ENCODE results near the gene ACOT8.

Gene ACOT8

DNA sequence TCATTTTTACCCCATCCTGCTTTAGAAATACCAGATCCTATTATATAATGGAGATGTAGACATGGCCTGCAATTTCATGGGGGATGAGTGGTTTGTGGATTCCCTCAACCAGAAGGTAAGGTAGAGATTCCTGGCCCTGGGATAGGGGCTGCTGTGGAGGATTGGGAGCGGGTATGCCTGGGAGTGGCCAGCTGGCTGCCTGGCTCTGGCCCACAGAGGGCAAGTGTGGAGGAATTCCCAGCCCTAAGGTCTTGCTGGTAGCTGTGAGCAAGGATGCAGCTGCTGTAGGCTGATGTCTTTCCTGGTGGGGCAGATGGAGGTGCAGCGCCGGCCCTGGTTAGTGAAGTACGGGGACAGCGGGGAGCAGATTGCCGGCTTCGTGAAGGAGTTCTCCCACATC is 40.5 kb upstream of the ACOT8 start:
- no peak for DNase-seq (ENCODE audit: extremely low read depth, low read depth)
- TF ChIP-seq, protein P1, sequence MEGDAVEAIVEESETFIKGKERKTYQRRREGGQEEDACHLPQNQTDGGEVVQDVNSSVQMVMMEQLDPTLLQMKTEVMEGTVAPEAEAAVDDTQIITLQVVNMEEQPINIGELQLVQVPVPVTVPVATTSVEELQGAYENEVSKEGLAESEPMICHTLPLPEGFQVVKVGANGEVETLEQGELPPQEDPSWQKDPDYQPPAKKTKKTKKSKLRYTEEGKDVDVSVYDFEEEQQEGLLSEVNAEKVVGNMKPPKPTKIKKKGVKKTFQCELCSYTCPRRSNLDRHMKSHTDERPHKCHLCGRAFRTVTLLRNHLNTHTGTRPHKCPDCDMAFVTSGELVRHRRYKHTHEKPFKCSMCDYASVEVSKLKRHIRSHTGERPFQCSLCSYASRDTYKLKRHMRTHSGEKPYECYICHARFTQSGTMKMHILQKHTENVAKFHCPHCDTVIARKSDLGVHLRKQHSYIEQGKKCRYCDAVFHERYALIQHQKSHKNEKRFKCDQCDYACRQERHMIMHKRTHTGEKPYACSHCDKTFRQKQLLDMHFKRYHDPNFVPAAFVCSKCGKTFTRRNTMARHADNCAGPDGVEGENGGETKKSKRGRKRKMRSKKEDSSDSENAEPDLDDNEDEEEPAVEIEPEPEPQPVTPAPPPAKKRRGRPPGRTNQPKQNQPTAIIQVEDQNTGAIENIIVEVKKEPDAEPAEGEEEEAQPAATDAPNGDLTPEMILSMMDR (IDR thresholded peaks at IDR 0.05; ENCODE audit: low read depth, low read length) = no peak

DNA sequence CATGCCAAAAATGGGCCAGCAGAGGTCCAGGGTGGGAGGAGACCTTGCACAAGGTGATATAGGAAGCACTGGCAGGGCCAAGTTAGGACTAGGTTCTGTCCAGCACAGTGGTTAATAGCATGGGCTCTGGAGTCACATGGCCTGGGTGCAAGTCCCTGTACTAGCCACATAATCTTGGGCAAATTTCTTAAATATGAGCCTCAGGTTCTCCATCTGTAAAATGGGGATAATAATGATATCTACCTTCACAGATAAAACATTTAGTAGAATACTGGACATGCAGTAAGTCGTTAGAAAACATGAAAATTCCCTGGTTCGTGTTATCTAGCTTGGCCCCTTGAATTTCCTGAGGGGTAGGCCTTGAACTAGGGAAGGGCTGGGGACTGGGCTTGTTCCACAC is 40.1 kb upstream of the ACOT8 start:
- TF ChIP-seq, protein P1 (IDR thresholded peaks at IDR 0.05; ENCODE audit: low read depth, low read length) = no peak
- DNase-seq (ENCODE audit: extremely low read depth, low read depth) = no peak

DNA sequence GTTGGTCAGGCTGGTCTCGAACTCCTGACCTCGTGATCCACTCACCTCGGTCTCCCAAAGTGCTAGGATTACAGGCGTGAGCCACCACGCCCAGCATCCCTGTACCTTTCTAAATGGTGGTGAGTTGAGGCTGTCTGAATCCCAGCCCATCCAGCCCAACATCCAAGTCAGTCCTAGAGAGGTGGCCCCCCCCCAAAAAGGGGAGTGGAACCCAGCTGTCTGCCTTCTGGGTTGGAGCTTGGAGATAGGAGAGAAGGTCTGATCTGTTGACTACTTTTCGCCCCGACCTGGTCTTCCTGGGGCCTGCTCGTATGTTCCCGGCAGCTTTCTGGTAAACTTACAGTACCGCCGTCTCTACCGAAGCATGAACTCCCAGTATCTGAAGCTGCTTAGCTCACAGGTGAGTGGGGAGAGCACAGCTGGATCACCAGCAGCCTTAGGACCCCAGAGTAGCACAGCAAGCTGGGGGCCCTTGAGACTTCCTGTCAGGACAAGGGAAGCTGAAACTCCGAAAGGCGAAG is 39.5 kb upstream of the ACOT8 start:
- TF ChIP-seq, protein P1 (IDR thresholded peaks at IDR 0.05; ENCODE audit: low read depth, low read length) = no peak
- DNase-seq (ENCODE audit: extremely low read depth, low read depth) = no peak

DNA sequence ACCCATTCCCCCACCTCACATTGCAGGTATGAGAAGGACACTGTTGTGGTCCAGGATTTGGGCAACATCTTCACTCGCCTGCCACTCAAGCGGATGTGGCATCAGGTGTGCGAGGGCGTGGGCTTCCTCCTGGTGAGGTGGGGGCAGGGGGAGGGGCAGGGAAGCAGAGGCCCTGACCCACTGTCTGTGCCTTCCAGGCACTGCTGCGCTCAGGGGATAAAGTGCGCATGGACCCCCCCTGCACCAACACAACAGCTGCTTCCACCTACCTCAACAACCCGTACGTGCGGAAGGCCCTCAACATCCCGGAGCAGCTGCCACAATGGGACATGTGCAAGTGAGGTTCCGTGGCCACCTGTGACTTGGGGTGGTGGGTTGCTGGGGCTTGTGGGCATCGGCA is 37.6 kb upstream of the ACOT8 start:
- TF ChIP-seq, protein P1 (IDR thresholded peaks at IDR 0.05; ENCODE audit: low read depth, low read length) = no peak
- no peak for DNase-seq (ENCODE audit: extremely low read depth, low read depth)

DNA sequence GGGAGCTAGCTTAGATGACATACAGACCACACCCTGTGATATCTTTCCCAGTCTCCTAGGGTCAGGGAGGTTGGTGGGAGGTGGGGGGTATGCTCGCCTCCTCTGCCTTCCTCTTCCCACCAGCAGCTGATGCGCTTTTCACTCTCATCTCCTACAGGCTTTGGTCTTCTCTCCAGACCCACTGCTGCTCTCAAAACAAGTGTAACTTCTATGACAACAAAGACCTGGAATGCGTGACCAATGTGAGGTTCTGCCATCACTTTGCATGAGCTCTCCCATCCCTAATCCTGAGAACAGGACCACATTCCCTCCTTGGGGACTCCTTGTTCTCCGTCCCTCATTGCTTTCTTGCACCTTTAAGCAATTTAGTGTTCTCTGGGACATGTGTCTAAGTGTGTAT is 36.6 kb upstream of the ACOT8 start:
- DNase-seq (ENCODE audit: extremely low read depth, low read depth) = no peak
- TF ChIP-seq, protein P1 (IDR thresholded peaks at IDR 0.05; ENCODE audit: low read depth, low read length) = no peak

DNA sequence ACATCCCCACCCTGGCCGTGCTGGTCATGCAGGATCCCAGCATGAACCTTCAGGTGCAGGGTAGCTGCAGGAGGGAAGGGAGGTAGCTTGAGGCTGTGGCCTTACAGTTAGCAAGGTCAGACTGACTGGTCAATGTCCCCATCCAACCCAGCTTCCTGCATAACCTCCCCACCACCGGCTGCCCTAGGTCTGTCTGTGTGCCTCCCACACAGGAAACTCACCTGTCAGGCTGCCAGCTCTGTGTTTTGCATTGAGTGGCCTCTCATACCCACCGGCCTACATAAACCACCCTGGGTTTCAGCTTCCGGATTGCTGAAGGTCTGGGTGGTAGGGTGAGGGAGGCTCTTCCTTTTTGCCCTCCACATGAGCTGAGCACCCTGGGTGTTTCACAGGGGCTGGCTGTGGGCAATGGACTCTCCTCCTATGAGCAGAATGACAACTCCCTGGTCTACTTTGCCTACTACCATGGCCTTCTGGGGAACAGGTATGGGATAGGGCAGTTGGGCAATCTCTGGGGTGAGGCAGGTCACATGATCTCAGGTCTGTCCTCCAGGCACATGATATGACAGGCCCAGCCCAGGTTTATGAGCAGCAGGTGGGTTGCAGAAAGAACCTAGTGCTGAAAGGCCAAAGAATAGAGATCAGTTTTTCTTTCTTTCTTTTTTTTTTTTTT is 35.8 kb upstream of the ACOT8 start:
- TF ChIP-seq, protein P1 (IDR thresholded peaks at IDR 0.05; ENCODE audit: low read depth, low read length) = no peak
- no peak for DNase-seq (ENCODE audit: extremely low read depth, low read depth)

DNA sequence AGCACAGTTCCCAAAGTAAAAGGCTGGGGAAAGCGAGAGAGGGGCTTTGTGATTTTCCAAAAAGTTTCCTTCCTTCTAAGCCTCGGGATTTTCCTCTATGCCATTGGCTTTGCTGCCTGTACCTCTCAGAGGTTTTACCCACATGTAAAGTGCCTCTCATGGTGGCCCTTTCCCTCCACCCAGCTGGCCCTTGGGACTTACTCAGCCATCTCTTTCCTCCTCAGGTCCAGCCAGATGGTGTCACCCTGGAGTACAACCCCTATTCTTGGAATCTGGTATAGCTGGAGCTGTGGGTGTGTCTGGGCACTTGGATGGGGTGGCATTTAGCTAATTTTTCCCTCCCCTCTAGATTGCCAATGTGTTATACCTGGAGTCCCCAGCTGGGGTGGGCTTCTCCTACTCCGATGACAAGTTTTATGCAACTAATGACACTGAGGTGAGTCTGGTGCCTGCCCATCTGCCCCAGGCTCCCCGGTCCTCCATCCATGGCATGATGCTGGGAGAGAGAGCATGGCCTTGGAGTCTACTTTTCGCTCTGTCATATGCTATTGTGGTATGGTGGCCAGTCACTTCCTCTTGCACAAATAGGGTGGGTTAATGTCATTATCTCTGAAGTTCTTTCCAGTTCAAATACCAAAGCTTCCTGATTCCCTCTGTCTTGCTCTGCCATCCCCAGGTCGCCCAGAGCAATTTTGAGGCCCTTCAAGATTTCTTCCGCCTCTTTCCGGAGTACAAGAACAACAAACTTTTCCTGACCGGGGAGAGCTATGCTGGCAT is 35.0 kb upstream of the ACOT8 start:
- TF ChIP-seq, protein P1 (IDR thresholded peaks at IDR 0.05; ENCODE audit: low read depth, low read length) = peak; percentile 19
- no peak for DNase-seq (ENCODE audit: extremely low read depth, low read depth)

Data from AG09319 (cell line).